H1 (cell line): ENCODE data around the gene SLC4A9. TPM values are rescaled to one million over a fixed set of nuclear protein-coding genes. Genes with fewer than 3 reads are reported as not detected.

Source experiments
- CTCF ChIA-PET: fragments of 300-600 bp; sonication (Branson Sonifier 250); formaldehyde crosslinking; loops from one replicate; lab custom pipeline; 2021; ENCODE audit not compliant: partially characterized antibody; lab: Charles Lee
- POLR2A ChIA-PET: fragments of 300-600 bp; sonication (Branson Sonifier 250); formaldehyde crosslinking; loops from one replicate; lab custom pipeline; 2021; ENCODE audit warnings: inconsistent platforms; ENCODE audit not compliant: partially characterized antibody; lab: Charles Lee
- DNase-seq, 2 experiments: peaks; one replicate each; pipeline versions ENCODE4 v3.0.0 to v3.0.0-alpha.2; 2010 to 2022; ENCODE audit warnings: low spot score in 2 of 2, low read depth in 1 of 2, mixed read lengths in 1 of 2
- FAIRE-seq: peaks from 2 replicates; lab custom pipeline; 2011; peaks lifted over from hg19 to GRCh38; lab: Jason Lieb, UNC
- H2AFZ ChIP-seq: 2 replicates; pipeline ENCODE4 v1.8.1; 2012; ENCODE audit warnings: low read length, inconsistent platforms
- H2AK5ac ChIP-seq: 2 replicates; pipeline ENCODE4 v1.6.1; 2013; ENCODE audit warnings: low read depth, low read length
- H2BK120ac ChIP-seq: replicated peaks from 2 replicates; pipeline ENCODE3; 2013; ENCODE audit warnings: low read depth, low read length, inconsistent platforms
- H2BK12ac ChIP-seq: 2 replicates; pipeline ENCODE4 v1.6.1; 2013; ENCODE audit warnings: low read depth, low read length
- H2BK15ac ChIP-seq: 2 replicates; pipeline ENCODE4 v1.6.1; 2013; ENCODE audit warnings: low read length
- H2BK20ac ChIP-seq: 2 replicates; pipeline ENCODE4 v1.6.1; 2013; ENCODE audit warnings: low read length
- H2BK5ac ChIP-seq: 2 replicates; pipeline ENCODE4 v1.6.1; 2013; ENCODE audit warnings: low read depth, low read length
- H3K14ac ChIP-seq: 2 replicates; pipeline ENCODE4 v1.6.1; 2013; ENCODE audit warnings: inconsistent platforms; ENCODE audit not compliant: insufficient read length
- H3K18ac ChIP-seq: 2 replicates; pipeline ENCODE4 v1.6.1; 2013; ENCODE audit warnings: low read length; ENCODE audit errors: extremely low read depth
- H3K23ac ChIP-seq: 2 replicates; pipeline ENCODE4 v1.6.1; 2013; ENCODE audit warnings: inconsistent platforms; ENCODE audit not compliant: insufficient read length
- H3K23me2 ChIP-seq: 2 replicates; pipeline ENCODE4 v1.6.1; 2013; ENCODE audit warnings: low read depth, low read length
- H3K27ac ChIP-seq: 2 replicates; pipeline ENCODE4 v1.6.1; 2011; ENCODE audit warnings: low read depth, low read length, inconsistent platforms
- H3K27me3 ChIP-seq, 4 experiments: replicated peaks in 1 of 4; 1 replicate in 1 of 4; 2 replicates in 3 of 4; pipeline versions ENCODE4 v1.6.1 to v1.8.1; 2011 to 2013; ENCODE audit warnings: low read length in 3 of 4, mild to moderate bottlenecking in 3 of 4, inconsistent platforms in 2 of 4, mixed read lengths in 2 of 4, moderate library complexity in 1 of 4; ENCODE audit not compliant: control insufficient read depth in 3 of 4, insufficient read depth in 3 of 4; ENCODE audit errors: extremely low read depth in 1 of 4
- H3K36me3 ChIP-seq, 4 experiments: 2 replicates each; pipeline versions ENCODE4 v1.6.1 to v1.8.1; 2011 to 2013; ENCODE audit warnings: mild to moderate bottlenecking in 4 of 4, low read length in 3 of 4, moderate library complexity in 2 of 4, control low read depth in 1 of 4, inconsistent platforms in 1 of 4; ENCODE audit not compliant: insufficient read depth in 4 of 4, control insufficient read depth in 2 of 4
- H3K4ac ChIP-seq: replicated peaks from 2 replicates; pipeline ENCODE3; 2013; ENCODE audit warnings: low read length, low read depth, mixed read lengths, inconsistent platforms; ENCODE audit not compliant: insufficient read length
- H3K4me1 ChIP-seq, 4 experiments: replicated peaks in 1 of 4; 1 replicate in 1 of 4; 2 replicates in 3 of 4; pipeline versions ENCODE4 v1.6.1 to v1.8.1; 2011 to 2013; ENCODE audit warnings: low read length in 3 of 4, inconsistent platforms in 2 of 4, mixed read lengths in 1 of 4; ENCODE audit not compliant: insufficient read depth in 4 of 4, control insufficient read depth in 3 of 4
- H3K4me2 ChIP-seq, 2 experiments: 2 replicates each; pipeline versions ENCODE4 v1.6.1 to v1.8.1; 2011 to 2013; ENCODE audit warnings: low read depth in 2 of 2, low read length in 2 of 2, control low read depth in 1 of 2, inconsistent platforms in 1 of 2, mild to moderate bottlenecking in 1 of 2; ENCODE audit not compliant: insufficient read depth in 1 of 2
- H3K4me3 ChIP-seq, 4 experiments: fragments of 200-600, 300-600 bp in 1 of 4; sonication (generic), shearing (Covaris generic), sonication (Bioruptor Twin) in 1 of 4; 2 replicates each; pipeline versions ENCODE4 v1.5.1 to v1.8.1; 2011 to 2016; ENCODE audit warnings: low read length in 4 of 4, low read depth in 3 of 4, control low read depth in 2 of 4, inconsistent platforms in 2 of 4, mild to moderate bottlenecking in 2 of 4, mixed read lengths in 1 of 4, moderate library complexity in 1 of 4; ENCODE audit not compliant: insufficient read depth in 2 of 4; ENCODE audit errors: extremely low read depth in 1 of 4
- H3K56ac ChIP-seq: replicated peaks from 2 replicates; pipeline ENCODE3; 2013; ENCODE audit warnings: low read depth, mild to moderate bottlenecking, mixed read lengths, low read length, inconsistent platforms; ENCODE audit not compliant: insufficient read length
- H3K79me1 ChIP-seq: 2 replicates; pipeline ENCODE4 v1.6.1; 2013; ENCODE audit warnings: low read depth, low read length, control low read depth
- H3K79me2 ChIP-seq, 2 experiments: 2 replicates each; pipeline versions ENCODE4 v1.6.1 to v1.8.1; 2012 to 2013; ENCODE audit warnings: low read length in 2 of 2, mild to moderate bottlenecking in 2 of 2, inconsistent platforms in 1 of 2; ENCODE audit not compliant: insufficient read depth in 2 of 2, control insufficient read depth in 1 of 2
- H3K9ac ChIP-seq, 4 experiments: replicated peaks in 1 of 4; 1 replicate in 1 of 4; 2 replicates in 3 of 4; pipeline versions ENCODE4 v1.6.1 to v1.8.1; 2011 to 2013; ENCODE audit warnings: low read depth in 3 of 4, low read length in 3 of 4, control low read depth in 2 of 4, mild to moderate bottlenecking in 2 of 4, moderate library complexity in 2 of 4, inconsistent platforms in 1 of 4; ENCODE audit errors: extremely low read depth in 1 of 4
- H3K9me3 ChIP-seq, 2 experiments: 2 replicates each; pipeline versions ENCODE4 v1.6.1 to v1.8.1; 2012 to 2013; ENCODE audit warnings: mild to moderate bottlenecking in 2 of 2, moderate library complexity in 2 of 2, control low read depth in 1 of 2, inconsistent platforms in 1 of 2, low read depth in 1 of 2, low read length in 1 of 2, mixed read lengths in 1 of 2; ENCODE audit not compliant: insufficient read depth in 2 of 2
- H4K20me1 ChIP-seq, 2 experiments: replicated peaks in 1 of 2; 2 replicates each; pipeline versions ENCODE3 to v1.8.1; 2011 to 2013; ENCODE audit warnings: inconsistent platforms in 2 of 2, low read length in 2 of 2, mild to moderate bottlenecking in 1 of 2; ENCODE audit not compliant: insufficient read depth in 2 of 2, control insufficient read depth in 1 of 2
- H4K5ac ChIP-seq: 2 replicates; pipeline ENCODE4 v1.6.1; 2013; ENCODE audit warnings: low read length, low read depth, mixed read lengths, inconsistent platforms; ENCODE audit not compliant: insufficient read length
- H4K8ac ChIP-seq: 2 replicates; pipeline ENCODE4 v1.8.0; 2013; ENCODE audit warnings: mild to moderate bottlenecking, moderate library complexity, low read length, inconsistent platforms; ENCODE audit not compliant: insufficient read depth; ENCODE audit errors: extremely low read depth
- H4K91ac ChIP-seq: replicated peaks from 2 replicates; pipeline ENCODE3; 2013; ENCODE audit warnings: low read length, mixed read lengths, inconsistent platforms; ENCODE audit not compliant: insufficient read length
- ASH2L ChIP-seq: fragments of 200-600, 300-600 bp; sonication (generic); IDR thresholded peaks from one replicate; pipeline ENCODE4 v1.7.1; 2017; ENCODE audit warnings: low read length
- CTCF ChIP-seq, 3 experiments: IDR thresholded peaks; 1 replicate in 2 of 3; 2 replicates in 1 of 3; pipeline versions ENCODE4 v1.5.1 to v1.6.1; 2011; ENCODE audit warnings: low read length in 3 of 3, mild to moderate bottlenecking in 3 of 3, inconsistent platforms in 2 of 3, low read depth in 1 of 3, moderate library complexity in 1 of 3; ENCODE audit not compliant: insufficient read depth in 1 of 3; ENCODE audit errors: control extremely low read depth in 1 of 3
- FOSL1 ChIP-seq: IDR thresholded peaks from 2 replicates; pipeline ENCODE4 v1.6.1; 2011; ENCODE audit warnings: mild to moderate bottlenecking, low read depth, low read length, moderate library complexity; ENCODE audit not compliant: insufficient read depth
- GTF2F1 ChIP-seq: IDR thresholded peaks from 2 replicates; pipeline ENCODE4 v1.6.1; 2012; ENCODE audit warnings: low read depth, low read length, improper control_type of control experiment, borderline replicate concordance
- RAD21 ChIP-seq, 2 experiments: IDR thresholded peaks in 1 of 2; conservative IDR thresholded peaks in 1 of 2; 2 replicates each; pipeline ENCODE4 v1.6.1; 2011; ENCODE audit warnings: low read depth in 2 of 2, low read length in 2 of 2, improper control_type of control experiment in 1 of 2, inconsistent platforms in 1 of 2, mild to moderate bottlenecking in 1 of 2, moderate library complexity in 1 of 2
- SIRT6 ChIP-seq: IDR thresholded peaks from one replicate; pipeline ENCODE4 v1.7.1; 2012; ENCODE audit warnings: low read length, inconsistent platforms
- SP1 ChIP-seq: IDR thresholded peaks from 2 replicates; pipeline ENCODE4 v1.6.1; 2011; ENCODE audit warnings: low read depth, low read length
- TCF12 ChIP-seq: IDR thresholded peaks from 2 replicates; pipeline ENCODE4 v1.6.1; 2011; ENCODE audit warnings: low read depth, mild to moderate bottlenecking, low read length
- WGBS, 2 experiments: shearing (Covaris generic) in 1 of 2; methylation state at CpG; one replicate each; pipeline versions ENCODE4 v1.1.6 to v1.1.7; 2013 to 2015; ENCODE audit warnings: low lambda C conversion rate in 2 of 2, mixed read lengths in 2 of 2, inconsistent platforms in 1 of 2, low coverage in 1 of 2, missing lambda C conversion rate in 1 of 2; ENCODE audit not compliant: insufficient replicate concordance in 2 of 2, insufficient coverage in 1 of 2, insufficient read length in 1 of 2; ENCODE audit errors: extremely low coverage in 1 of 2, missing lambda C conversion rate in 1 of 2; 5-methylcytosine and 5-hydroxymethylcytosine counted together
- polyA plus RNA-seq, 7 experiments: library from polyadenylated mRNA; depleted of rRNA in 3 of 7; stranded (reverse) in 5 of 7; unstranded in 2 of 7; fragments of >200 nt in 5 of 7; fragments of 200-250 nt in 2 of 7; gene quantifications; 1 replicate in 5 of 7; 2 replicates in 1 of 7; 4 replicates in 1 of 7; pipeline versions ENCODE4 v1.2.1 to v1.2.3, GENCODE V29; 2011 to 2013; ENCODE audit warnings: missing spikeins in 2 of 7, mixed read lengths in 2 of 7
- total RNA-seq: library from RNA; stranded (reverse); fragmentation: NEBNext Ultra II Directional; extraction: Animal tissue kit (Norgen Biotek cat#: 25700); gene quantifications from 2 replicates; pipeline ENCODE4 v1.2.1, GENCODE V29; 2021

Gene SLC4A9
- total and polyA plus RNA-seq, 2 of the 8 experiments (the other 6 are each of a cell fraction or from before 2014, with no cell fraction given) = 0.15 to 0.28 TPM

- no peak for FAIRE-seq
- POLR2A ChIA-PET = interaction anchor here (2.1 to 2.8 kb wide), 2 partner anchors 19 to 23 kb away, joined by 8 to 13 read pairs; partner anchors contain the start of genes HBEGF and PFDN1
- no peak overlapping the region for H2BK120ac ChIP-seq
- TF ChIP-seq TCF12 (no peak), FOSL1 (no peak), SIRT6 (no peak), SP1 (no peak), CTCF (IDR thresholded peaks at IDR 0.05; ENCODE audit: control extremely low read depth in 1 of 3, insufficient read depth in 1 of 3, low read depth in 1 of 3, low read length in 3 of 3) (no peak), RAD21 (IDR thresholded peaks at IDR 0.05 in 1 of 2, conservative IDR thresholded peaks at IDR 0.05 in 1 of 2; ENCODE audit: low read depth in 2 of 2, low read length in 2 of 2) (no peak), GTF2F1 (no peak), ASH2L (no peak)
Measured at GRCh38 chr5:140322751-140323731, 37.0 kb upstream of the SLC4A9 start.

More at GRCh38 chr5:140322751-140323731, 37.0 kb upstream of the SLC4A9 start:
- H2BK12ac ChIP-seq = no peak overlapping the region
- H2AFZ ChIP-seq = no peak overlapping the region
- H2BK20ac ChIP-seq = no peak overlapping the region
- no peak overlapping the region for H3K4me3 ChIP-seq
- peak overlapping the region; percentile 39 for H4K8ac ChIP-seq
- H3K18ac ChIP-seq = no peak overlapping the region
- H3K14ac ChIP-seq = no peak overlapping the region
- no peak overlapping the region for H3K4me2 ChIP-seq
- no peak overlapping the region for H3K27ac ChIP-seq
- H4K91ac ChIP-seq = peak overlapping the region; percentile 75
- H4K5ac ChIP-seq = no peak overlapping the region
- H3K23ac ChIP-seq = no peak overlapping the region
- CTCF ChIA-PET = interaction anchor here (0.7 to 14.2 kb wide), 6 partner anchors 22 to 80 kb away, joined by 3 to 102 read pairs (median 7); partner anchors contain the start of gene HBEGF
- no peak overlapping the region for H3K4ac ChIP-seq
- H3K9ac ChIP-seq = no peak overlapping the region
- H3K79me2 ChIP-seq = no peaks in the 10 kb centered on the region
- H3K9me3 ChIP-seq = no peaks in the 10 kb centered on the region
- no peaks in the 10 kb centered on the region for H3K36me3 ChIP-seq
- 84% methylated on average over 9 of the region's 9 CpGs; no CpG with 5 or more reads in 1 of the 2 experiments for WGBS, 2 experiments
- no peak overlapping the region; the same call in 1 of the 2 replicates for H2BK5ac ChIP-seq
- no peak overlapping the region for H2AK5ac ChIP-seq
- no peak overlapping the region for H2BK15ac ChIP-seq
- no peaks in the 10 kb centered on the region for H3K79me1 ChIP-seq
- no peak for DNase-seq
- no peaks in the 10 kb centered on the region for H3K27me3 ChIP-seq
- H3K56ac ChIP-seq = no peak overlapping the region
- no peaks in the 10 kb centered on the region for H3K23me2 ChIP-seq
- peaks cover 0 to 5% (median 0%) of the 10 kb centered on the region in 4 experiments; a peak in 3 of 7 replicates for H3K4me1 ChIP-seq
- H4K20me1 ChIP-seq = no peaks in the 10 kb centered on the region
